GM20431 (cell line): ENCODE data around the gene DNAH8.
"Not testable (repeated sequence)": the region's sequence is repeated elsewhere in the genome, so short reads cannot be mapped to it uniquely, and the experiment has no call there.

Source experiments
- in situ Hi-C: fragments of 300-500 bp; cut with MseI, MboI; formaldehyde crosslinking; loops from one replicate; pipeline ENCODE4 v1.15.0; 2020; ENCODE audit warnings: low sequenced_read_pairs; ENCODE audit not compliant: unreplicated experiment

DNAH8 gene

DNA sequence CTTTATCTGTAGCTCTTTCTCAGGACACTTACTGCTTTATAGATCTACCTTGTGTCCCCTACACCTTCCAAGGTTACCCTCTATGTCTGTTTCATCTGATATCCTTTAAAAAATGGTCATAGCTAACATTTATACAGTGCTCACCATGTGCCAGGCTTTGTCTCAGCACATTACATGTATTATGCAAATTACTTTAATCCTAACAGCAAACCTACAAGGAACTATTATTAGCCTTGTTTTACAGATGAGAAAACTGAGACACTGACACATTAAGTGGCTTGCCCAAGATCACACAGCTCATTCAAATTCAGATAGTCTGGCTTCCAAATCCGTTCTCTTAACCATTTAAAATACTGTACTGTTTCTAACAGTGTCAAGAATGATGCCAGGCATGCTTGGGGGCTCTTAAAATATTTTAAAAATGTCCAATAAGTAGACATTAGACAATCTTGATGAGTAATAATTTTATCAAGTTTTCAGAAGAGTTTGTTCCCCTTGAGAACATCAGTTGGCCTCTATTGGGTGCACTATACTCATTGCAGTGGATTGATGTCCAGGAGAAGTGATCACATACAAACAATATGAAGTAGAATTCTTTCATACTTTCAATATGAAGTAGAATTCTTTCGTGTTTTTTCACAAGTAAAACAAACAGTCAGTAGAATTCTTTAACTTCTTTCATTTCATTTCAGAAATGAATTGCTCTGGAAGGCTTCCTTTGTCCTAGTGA lies 69.6 kb downstream of the DNAH8 start:
- in situ Hi-C loops, result no loop called here

DNA sequence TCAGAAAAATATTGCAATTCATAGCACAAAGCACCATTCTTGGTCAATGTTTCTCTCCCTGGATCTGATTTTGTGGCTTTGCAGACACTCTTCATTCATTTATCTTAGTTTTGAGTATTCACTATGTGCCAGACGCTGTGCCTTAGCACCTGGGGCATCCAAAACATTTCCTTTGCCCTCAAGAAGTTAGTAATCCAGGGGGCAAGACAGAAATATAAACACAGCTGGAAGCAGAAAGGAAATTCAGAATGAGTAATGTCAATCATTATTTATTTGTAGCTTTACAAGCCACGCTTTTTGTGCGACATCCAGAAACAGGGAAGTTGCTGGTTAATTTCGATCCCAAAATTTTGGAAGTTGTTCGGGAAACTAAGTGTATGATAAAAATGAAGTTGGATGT lies 71.4 kb downstream of the DNAH8 start:
- in situ Hi-C loops, result no loop called here

DNA sequence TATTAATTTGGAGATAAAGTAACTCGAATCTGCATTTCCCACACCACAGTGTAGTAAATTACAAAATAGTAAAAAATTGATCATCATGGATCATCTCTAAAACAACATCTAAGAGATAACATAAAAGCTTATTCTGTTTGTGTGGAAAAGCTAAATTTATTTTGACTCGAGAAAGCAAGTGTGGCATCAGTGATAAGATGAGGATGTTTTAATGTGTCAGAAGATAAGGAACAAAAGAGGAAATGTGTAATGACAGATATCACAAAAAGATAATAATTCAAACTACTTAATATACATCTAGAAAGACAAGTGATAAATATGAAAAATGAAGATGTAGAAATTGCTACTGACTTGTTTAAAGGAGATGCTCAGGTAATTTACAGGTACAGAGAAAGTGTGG lies 74.1 kb downstream of the DNAH8 start:
- in situ Hi-C loops, result no loop called here

DNA sequence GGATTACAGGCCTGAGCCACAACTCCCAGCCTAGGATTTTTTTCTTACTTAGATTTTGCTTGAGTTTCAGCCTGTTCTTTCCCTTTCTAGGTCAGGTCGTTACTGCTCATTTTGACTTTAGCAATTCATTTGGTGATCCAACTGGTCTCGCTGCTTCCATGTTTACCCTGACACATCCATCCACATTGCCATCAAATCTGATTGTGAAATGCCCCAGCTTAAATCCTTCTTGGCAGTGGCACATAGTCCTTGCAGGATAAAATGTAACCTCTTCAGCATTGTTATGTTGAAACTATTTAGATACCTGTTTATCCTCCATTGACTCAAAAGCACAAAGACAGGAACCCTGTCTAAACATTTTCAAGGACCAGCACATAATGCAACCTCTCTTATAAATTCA lies 77.2 kb downstream of the DNAH8 start:
- in situ Hi-C loops, result no loop called here

DNA sequence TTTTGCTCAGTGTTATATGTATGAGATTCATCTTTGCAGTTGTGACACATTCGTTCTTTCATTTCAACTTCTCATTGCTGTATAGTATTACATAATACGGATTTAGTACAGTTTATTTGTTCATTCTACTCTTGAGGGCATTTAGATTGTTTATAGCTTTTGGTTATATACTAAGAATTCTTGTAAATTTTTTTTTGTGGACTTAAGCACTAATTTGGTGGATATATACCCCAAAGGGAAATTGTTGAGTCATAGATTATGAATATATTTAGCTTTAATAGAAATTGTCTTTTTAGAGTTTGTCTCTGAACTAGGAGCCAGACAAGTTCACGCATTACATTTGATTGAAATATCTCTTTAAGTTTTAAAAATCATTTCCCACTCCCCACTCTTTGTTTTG lies 79.6 kb downstream of the DNAH8 start:
- in situ Hi-C loops, result no loop called here

DNA sequence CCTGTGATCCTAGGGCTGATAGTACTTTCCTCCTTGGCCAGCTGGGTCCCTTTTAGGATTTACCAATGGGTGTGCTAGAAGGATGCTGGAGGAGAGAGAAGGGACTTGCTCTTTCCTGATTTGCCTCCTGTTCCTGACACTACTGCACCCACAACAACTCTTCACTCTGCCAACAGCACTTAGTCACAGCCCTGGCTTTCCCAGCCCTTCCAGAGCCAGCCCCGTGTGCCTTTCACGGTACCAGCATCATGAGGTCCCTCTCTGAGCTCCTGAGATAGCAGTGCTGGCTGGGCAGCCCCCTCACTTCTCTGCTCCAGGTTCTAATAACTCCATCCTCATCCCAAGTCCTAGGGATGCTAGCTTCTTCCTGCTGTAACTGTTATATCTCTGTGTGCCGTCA lies 80.9 kb downstream of the DNAH8 start:
- in situ Hi-C loops, result no loop called here

DNA sequence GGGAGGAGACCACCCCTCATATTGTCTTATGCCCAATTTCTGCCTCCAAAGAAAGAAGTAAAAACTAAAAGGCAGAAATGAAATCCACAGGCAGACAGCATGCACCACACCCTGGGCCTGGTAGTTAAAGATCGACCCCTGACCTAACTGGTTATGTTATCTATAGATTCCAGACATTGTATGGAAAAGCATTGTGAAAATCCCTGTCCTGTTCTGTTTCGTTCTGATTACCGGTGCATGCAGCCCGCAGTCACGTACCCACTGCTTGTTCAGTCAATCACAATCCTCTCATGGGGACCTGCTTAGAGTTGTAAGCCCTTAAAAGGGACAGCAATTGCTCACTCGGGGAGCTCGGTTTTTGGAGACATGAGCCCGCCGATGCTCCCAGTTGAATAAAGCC lies 81.3 kb downstream of the DNAH8 start:
- in situ Hi-C loops, result not testable (repeated sequence)

DNA sequence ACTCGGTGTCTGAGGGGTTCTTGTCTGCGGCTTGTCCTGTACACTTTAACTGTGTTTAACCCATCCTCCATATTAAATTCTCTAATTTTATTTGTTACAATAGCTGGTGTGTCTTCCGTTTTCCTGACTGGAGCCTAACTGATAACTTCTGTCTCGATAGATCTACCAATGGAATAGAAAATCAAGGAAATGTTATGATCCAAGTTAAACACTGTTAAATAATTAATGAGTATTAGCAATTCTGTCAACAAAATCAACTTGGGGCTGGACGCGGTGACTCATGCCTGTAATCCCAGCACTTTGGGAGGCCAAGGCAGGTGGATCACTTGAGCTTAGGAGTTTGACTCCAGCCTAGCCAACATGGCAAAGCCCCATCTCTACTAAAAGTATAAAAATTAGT lies 81.7 kb downstream of the DNAH8 start:
- in situ Hi-C loops, result no loop called here

DNA sequence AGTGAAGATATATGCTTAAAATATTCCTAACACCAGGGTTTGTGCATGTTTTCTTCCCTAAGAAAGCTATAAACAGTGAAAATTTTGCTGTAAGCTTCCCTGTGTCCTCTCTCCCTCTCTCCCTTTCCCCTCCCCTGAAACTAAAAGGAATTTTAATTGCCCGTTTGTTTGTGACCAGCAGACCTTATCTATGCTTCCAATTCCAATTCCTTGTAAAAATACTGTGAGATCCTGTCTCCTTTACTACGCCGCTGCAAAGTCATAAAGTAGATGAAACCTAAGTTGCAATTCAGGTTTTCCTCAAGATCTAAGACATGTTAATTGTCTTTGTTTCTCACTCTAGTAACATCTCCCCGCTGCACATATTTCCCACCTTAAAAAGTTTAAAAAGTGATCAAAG lies 82.3 kb downstream of the DNAH8 start:
- in situ Hi-C loops, result no loop called here

DNA sequence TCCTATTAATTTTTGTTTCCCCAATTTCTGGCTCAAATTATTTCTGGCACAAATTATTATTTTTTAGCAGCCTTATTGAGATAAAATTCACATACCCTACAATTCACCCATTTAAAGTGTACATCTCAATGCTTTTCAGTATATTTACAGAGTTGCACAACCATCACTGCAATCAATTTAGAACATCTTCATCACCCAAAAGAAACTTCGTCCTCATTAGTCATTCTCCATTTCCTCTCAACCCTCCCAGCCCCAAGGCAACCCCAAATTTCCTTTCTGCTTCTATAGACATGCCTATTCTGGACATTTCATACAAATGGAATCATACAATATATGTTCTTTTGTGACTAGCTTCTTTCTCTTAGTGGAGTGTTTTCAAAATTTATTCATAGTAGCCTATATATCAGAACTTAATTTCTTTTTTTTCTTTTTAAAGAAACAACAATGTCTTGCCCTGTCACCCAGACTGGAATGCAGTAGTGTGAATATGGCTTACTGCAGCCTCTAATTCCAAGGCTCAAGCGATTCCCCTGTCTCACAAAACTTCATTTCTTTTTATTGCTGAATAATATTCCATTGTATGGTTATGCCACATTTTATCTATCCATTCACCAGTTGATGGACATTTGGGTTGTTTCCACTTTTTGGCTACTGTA lies 84.5 kb downstream of the DNAH8 start:
- in situ Hi-C loops, result no loop called here

DNA sequence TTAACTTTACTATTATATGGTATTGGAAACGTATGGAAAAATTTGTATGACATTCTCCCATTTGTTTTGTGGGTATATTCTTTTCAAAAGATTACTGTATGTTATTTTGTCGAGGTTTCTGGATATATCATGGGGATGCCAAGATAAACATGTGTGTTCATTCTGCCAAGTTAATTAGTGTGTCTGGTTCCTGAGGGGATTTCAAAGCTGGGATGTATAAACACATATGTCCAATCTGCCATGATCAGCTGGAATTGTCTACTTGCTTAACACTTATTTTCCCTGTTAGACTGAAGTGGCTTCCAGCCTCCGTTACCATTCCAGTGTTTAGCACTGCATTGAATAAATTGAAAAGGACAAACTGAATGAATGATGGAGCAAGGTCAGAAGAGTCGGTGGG lies 86.2 kb downstream of the DNAH8 start:
- in situ Hi-C loops, result no loop called here

DNA sequence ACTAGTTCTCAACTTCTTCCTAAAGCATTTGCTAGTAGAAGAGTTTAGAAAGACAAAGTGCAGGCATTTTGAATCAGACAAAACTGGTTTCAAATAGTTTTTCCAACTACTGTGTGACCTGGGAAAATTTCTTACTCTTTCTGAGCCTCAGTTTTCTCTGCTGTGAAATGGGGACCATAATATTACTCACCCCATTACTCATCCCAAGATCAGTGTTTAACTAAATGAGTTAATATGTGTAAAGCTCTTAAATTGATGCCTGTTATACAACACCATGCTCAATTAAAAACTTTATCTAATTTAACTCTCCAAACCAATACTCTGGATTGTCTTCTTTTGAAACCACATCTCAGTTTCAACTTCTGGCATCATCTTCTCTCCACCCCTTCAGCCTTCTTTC lies 87.4 kb downstream of the DNAH8 start:
- in situ Hi-C loops, result no loop called here

DNA sequence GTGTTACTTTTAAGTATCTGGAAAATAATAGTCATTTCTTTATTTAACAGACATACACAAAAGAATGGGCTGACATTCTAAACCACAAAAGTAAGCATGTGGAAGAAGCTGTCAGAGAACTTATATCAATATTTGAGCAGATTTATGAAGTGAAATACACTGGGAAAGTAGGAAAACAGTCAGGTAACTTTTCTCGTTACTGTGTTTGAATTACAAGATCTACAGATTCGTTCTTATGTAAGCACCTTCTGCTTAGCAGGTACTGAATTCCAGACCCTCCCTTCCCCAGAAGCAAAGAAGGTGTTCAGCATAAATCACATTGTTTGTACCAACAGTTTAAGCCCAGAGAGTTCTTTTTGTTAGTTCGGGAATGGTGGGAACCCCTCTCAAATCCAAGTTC lies 88.0 kb downstream of the DNAH8 start:
- in situ Hi-C loops, result no loop called here

DNA sequence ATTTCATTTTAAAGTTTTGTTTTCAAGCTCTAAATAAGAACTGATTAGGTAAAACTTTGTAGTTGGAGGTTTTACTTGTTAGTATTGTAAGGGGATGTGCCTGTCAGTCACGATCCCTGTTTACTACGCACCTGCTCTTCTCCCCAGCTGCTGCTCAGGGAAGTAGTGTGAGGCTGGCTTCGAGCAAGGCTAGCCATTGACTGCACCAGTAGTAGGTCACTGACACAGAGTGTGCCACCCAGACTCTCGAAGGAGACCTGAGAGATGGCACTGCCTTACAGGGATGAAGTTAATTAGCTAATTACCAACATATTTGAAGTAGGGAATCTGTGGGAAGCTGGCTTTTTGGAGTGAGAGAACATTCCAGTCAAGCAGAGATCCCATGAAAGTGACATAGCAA lies 89.2 kb downstream of the DNAH8 start:
- in situ Hi-C loops, result no loop called here

DNA sequence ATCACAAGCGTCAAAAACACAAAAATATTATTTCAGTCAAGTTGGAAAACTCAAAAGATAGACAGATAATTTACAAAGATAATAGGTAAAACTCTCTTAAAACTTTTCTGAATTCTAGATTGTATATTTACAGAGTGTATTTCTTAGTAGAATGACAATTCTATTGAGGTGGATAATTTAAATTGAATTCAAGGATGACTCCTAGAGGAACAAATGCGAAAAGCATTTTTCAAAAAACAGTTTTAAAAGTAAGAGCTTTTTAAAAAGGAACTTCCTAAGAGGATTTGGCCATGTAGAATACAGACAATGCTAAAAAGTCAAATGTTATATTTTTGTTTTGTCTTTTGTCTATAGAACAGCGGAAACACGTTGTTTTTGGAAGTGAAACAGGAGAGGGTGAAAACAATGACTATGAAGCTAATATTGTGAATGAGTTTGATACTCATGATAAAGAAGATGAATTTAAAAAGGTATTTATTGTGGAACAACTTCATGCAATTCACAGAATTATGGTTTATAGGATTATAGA lies 90.1 kb downstream of the DNAH8 start:
- in situ Hi-C loops, result no loop called here

DNA sequence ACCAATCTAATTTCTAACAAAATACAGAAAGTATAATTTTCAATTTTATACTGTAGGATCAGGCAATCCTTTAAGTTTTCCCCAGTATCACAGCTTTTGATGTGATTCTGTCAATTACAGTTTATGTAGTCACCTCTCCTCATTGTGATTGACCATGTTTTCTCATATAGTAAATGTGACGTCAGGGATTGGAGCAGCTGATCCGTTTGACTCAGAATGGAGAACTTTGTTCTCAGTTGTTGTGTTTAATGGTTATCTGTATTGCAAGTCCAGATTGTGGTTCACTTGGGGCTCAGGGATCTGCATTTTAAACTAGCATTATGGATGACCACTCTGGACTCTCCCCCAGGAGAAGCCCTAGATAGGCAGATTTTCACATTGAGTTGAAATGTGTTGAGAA lies 90.6 kb downstream of the DNAH8 start:
- in situ Hi-C loops, result no loop called here

DNA sequence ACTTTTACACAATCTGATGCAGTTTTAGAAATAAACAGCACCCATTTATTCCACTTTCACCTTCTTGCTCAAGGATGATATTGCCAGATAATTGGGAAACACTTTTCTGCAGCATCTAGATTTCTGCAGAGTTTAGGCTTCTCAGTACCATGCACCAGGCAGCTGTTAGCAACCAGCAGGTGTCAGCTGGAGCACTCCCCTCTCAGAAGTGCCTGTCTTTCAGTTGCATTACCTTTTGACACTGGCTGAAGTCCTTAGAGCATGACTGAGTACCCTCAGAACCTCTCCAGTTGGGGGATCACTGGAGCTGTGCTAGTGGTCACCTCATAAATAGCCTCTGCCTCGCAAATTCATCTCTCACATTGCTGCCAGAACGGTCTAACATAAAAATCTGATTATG lies 91.2 kb downstream of the DNAH8 start:
- in situ Hi-C loops, result no loop called here

DNA sequence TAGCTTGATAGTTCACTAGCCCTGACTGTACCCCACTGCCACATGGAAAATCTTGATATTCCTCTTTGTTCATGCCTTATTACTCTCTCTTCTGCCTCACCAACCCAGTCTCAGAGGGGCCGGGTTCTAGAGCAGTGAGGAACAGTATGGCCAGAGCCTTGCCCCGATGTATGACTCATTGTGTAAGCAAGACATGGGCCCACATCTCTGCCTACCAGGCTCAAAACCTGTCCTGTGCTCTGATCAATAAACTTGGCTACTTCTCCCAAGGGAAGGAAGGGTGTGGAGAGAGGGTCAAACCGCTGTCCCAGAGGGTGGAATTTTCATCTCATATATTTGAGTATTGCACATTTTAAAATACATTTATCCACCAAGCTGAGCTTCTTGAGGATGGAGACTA lies 91.7 kb downstream of the DNAH8 start:
- in situ Hi-C loops, result no loop called here

DNA sequence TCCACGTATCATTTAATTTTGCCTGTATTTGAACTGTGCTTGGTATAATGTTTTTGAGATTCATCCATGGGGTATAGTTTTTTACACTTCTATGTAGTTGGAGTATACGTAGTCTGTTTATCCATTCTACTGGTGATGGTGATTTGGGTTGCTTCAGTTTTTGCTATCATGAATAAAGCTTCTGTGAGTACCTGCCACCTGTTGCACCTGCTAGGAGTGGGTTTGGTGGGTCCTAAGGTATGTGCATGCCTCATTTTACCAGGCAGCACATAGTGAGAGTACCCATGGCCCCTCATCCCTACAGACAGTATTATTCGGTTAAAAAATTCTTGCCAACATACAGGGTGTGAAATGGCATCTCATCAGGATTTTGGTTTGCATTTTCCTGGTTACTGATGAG lies 92.9 kb downstream of the DNAH8 start:
- in situ Hi-C loops, result no loop called here

DNA sequence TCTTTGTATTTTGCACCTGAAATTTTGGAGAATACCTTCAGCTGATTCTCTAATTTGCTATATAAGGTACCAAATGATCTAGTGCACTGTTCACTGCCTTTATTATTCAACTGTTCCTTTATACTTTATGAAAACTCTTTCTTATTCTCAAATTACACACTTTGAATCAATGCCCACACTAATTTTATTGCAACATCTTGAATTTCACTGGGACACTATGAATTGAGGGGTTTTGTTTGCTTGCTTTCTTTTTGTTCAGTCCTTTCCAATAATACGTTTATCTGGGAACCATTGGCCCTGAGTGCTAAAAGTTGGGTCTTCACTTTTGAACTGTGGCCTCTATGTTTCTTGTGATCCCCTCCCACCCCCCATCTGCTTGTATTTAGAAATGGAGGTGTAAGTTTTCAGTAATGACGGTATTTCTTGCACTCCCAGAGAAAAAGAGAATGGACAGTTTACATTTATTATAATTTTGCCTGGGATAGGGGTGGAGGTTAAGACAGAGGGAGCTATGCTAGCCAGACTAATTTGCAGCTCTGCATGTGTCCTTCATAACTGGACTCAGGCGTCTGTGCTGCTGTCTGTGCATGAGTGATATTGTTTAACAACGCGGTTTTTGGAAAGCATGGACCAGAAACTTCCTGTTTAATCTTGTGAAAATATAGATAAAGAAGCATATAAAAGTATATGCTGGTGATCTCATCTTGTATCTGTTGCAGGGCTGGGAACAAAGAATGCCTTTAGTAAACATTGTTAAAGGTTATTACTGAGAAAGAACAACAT lies 98.1 kb downstream of the DNAH8 start:
- in situ Hi-C loops, result no loop called here

DNA sequence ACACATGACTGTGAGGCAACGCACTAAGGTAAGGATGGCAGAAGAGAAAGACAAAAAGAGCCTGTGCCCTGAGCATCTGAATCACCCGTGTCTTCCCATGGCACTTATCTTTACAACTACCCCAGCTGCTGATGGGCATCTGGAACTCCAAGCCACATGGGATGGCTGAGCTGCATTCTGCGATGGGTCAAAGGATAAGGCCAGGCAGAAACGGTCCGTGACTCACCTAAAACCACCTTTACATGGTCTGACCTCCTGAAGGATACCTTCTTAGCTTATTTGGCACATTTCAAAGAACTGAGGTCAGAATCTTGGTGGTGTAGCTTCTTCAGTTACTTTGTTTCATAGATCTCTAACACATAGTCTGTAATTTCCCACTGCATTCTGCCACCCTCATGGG lies 99.7 kb downstream of the DNAH8 start:
- in situ Hi-C loops, result no loop called here
